Mucosa of descending colon (tissue), 3 donors: ENCODE data around the gene SCN3A. TPM values are rescaled to one million over a fixed set of nuclear protein-coding genes. Genes with fewer than 3 reads are reported as not detected.

Source experiments
- ATAC-seq: fragments of 200-7000 bp; cut with Tn5 transposase; one replicate; pipeline ENCODE4 v1.9.1; 2020; ENCODE audit warnings: mild to moderate bottlenecking, moderate library complexity
- DNase-seq, 3 donors: peaks; one replicate each; pipeline ENCODE4 v3.0.0-alpha.2; 2020
- H3K36me3 ChIP-seq: fragments of 200-600 bp; one replicate; pipeline ENCODE4 v1.8.0; 2021; ENCODE audit warnings: low read depth, mild to moderate bottlenecking
- H3K4me1 ChIP-seq: fragments of 200-600 bp; one replicate; pipeline ENCODE4 v1.8.0; 2021; ENCODE audit warnings: low read depth, mild to moderate bottlenecking
- H3K4me3 ChIP-seq: fragments of 200-600 bp; one replicate; pipeline ENCODE4 v1.8.0; 2021; ENCODE audit warnings: mild to moderate bottlenecking
- H3K9me3 ChIP-seq: fragments of 200-600 bp; one replicate; pipeline ENCODE4 v1.8.0; 2021; ENCODE audit warnings: mild to moderate bottlenecking
- CTCF ChIP-seq: fragments of 200-600 bp; IDR thresholded peaks from one replicate; pipeline ENCODE4 v1.8.0; 2022; ENCODE audit warnings: antibody characterized with exemption, mild to moderate bottlenecking
- intact Hi-C, 2 donors: fragments of 100-400 bp; cut with DNase I in 1 of 2; cut with micrococcal nuclease in 1 of 2; formaldehyde crosslinking; loops; one replicate each; pipeline versions ENCODE4 v1.11.0 to v1.11.1; 2022; cut with DNase I, micrococcal nuclease
- total RNA-seq, 3 donors: library from RNA; stranded (reverse); fragmentation: NEBNext Ultra II Directional in 2 of 3; extraction: Animal tissue kit (Norgen Biotek cat#: 25700) in 2 of 3; gene quantifications; one replicate each; pipeline versions ENCODE4 v1.2.1 to v1.2.4, GENCODE V29; 2021 to 2023
- donor health status: DM: no; HTN: no; CAD: no; lungs with moderate emphysema.
- donor health status: DM: no; HTN: no; CAD: no.
- donor health status: DM: no; HTN: yes; CAD: no.

The SCN3A gene
- total RNA-seq, 3 donors from 2014 or later = 1.1 to 2.6 (median 2.1) TPM

DNA sequence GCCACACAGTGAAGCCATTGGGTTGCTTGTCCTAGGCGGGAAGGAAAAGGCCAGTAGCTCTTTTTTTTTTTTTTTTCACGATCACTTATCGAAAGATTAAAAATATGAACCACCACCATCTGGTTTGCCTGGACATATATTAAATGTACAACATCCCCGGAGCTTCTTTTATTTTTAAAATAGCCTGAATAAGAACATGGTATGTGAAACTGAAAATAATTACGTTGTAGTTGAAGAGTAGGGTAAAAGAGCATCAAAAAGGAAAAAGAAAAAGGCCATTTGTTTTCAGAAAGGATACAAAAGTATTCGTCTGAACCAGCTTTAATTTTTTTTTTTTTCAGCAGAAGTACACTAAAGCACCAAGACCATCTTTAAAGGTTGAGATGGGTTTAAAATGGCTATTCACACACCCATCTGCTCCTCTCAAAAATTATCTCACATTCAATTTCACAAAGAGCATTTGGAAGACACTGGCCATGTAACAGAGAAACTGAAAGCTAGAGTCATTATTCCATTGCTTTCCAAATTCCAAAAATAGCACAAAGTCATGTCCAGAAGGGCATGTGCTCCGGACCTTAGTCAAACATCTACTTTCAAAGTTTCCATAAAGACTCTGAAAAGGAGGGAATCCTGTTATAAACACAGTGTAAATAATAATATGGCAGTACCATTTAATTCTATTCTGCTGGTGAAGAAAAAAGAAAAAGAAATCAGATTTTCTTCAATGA, 82.9 kb downstream of the SCN3A start:
- TF ChIP-seq CTCF = no peak
- ATAC-seq (no peak), DNase-seq (no peak)
- no peaks in the 10 kb centered on the region for H3K36me3 ChIP-seq
- H3K4me3 ChIP-seq = no peak overlapping the region
- H3K9me3 ChIP-seq = no peaks in the 10 kb centered on the region
- intact Hi-C loops = no loop called here
- no peaks in the 10 kb centered on the region for H3K4me1 ChIP-seq

GRCh38 chr2:165115258-165115657, 88.6 kb downstream of the SCN3A start:
- intact Hi-C loops = no loop called here
- no peak for DNase-seq
- no peak for TF ChIP-seq CTCF
- Histone ChIP-seq H3K36me3 (no peaks in the 10 kb centered on the region), H3K4me1 (no peaks in the 10 kb centered on the region), H3K9me3 (no peaks in the 10 kb centered on the region), H3K4me3 (no peak overlapping the region)
- no peak for ATAC-seq

DNA sequence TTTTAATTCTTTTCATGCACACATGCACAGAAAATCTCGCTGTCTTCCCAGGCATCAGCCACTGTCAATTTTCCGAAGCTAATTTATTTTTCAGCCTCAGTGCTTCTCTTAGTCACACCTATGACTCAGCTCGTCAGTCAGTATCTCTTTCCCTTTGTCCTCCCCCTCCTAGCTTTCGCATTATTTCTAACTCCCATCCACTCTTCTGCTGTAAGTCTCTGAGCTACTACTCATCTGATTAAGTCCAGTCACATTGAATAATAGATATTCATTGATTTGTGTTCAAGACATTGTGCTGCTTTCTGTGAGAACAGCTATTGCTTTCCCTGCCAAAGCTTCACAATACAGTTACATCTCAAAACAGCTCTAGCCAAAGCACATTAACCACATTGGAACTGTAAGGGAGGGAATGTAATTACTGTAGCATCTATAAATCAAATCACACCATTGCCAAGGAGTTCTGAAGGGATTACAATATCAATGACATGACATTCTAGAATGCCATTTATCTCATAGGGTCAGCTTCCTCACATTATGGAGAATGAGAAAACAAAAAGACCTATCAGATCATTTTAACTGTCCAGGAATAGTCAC, 89.4 kb downstream of the SCN3A start:
- Histone ChIP-seq H3K36me3 (no peaks in the 10 kb centered on the region), H3K4me1 (no peaks in the 10 kb centered on the region), H3K9me3 (no peaks in the 10 kb centered on the region), H3K4me3 (no peak overlapping the region)
- no peak for TF ChIP-seq CTCF
- intact Hi-C loops = no loop called here
- DNase-seq = no peak
- ATAC-seq = no peak

DNA sequence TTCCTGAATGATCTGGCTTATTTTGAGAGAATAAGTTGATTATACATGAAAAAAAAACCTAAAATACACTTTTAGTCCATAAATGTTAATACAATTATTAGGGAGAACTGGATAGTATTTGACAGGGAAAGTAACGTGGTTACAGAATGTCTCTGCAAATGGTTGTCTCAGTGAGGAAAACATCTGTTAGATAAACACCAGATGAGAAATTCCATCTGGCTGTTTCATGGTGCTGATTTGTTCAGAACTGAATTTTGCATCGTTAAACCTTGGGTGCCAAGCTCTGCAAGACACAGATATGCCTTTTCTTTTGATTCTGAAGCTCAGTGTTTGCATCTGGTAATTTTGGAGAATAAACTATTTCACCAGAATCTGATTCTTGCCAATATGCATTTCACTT, 90.4 kb downstream of the SCN3A start:
- Histone ChIP-seq H3K4me1 (no peaks in the 10 kb centered on the region), H3K4me3 (no peak overlapping the region), H3K9me3 (no peaks in the 10 kb centered on the region), H3K36me3 (no peaks in the 10 kb centered on the region)
- no peak for TF ChIP-seq CTCF
- intact Hi-C loops = no loop called here
- DNase-seq = no peak
- no peak for ATAC-seq

GRCh38 chr2:165112789-165113188, 91.1 kb downstream of the SCN3A start:
- ATAC-seq = no peak
- no peak for TF ChIP-seq CTCF
- intact Hi-C loops = no loop called here
- no peak for DNase-seq
- no peak overlapping the region for H3K4me3 ChIP-seq
- H3K9me3 ChIP-seq = no peaks in the 10 kb centered on the region
- H3K36me3 ChIP-seq = no peaks in the 10 kb centered on the region
- H3K4me1 ChIP-seq = no peaks in the 10 kb centered on the region
